Natural killer cell (primary cell): ENCODE results near the gene DRC7. TPM values are rescaled to one million over a fixed set of nuclear protein-coding genes. Genes with fewer than 3 reads are reported as not detected.
"Not testable (repeated sequence)": the region's sequence is repeated elsewhere in the genome, so short reads cannot be mapped to it uniquely, and the experiment has no call there.

Source experiments
- ATAC-seq, 3 donors: fragments of 150-1000 bp in 2 of 3; fragments of 200-7000 bp in 1 of 3; cut with Tn5 transposase; 1 replicate in 1 of 3; 2 replicates in 2 of 3; pipeline ENCODE4 v1.10.0; 2021; ENCODE audit warnings: mild to moderate bottlenecking in 2 of 3, moderate library complexity in 2 of 3
- DNase-seq, 2 donors: peaks; one replicate each; pipeline versions ENCODE4 v3.0.0 to v3.0.0-alpha.2; 2013 to 2021; ENCODE audit warnings: mixed read lengths in 1 of 2
- H3K27ac ChIP-seq: one replicate; pipeline ENCODE4 v1.5.1; 2013; ENCODE audit warnings: mild to moderate bottlenecking, low read length
- H3K27me3 ChIP-seq: one replicate; pipeline ENCODE4 v1.6.1; 2013; ENCODE audit warnings: low read length; ENCODE audit not compliant: control insufficient read depth, insufficient read depth
- H3K36me3 ChIP-seq: one replicate; pipeline ENCODE4 v1.6.1; 2013; ENCODE audit warnings: low read length; ENCODE audit not compliant: control insufficient read depth, insufficient read depth
- H3K4me1 ChIP-seq: one replicate; pipeline ENCODE4 v1.6.1; 2013; ENCODE audit warnings: low read length; ENCODE audit not compliant: control insufficient read depth, insufficient read depth
- H3K4me3 ChIP-seq: one replicate; pipeline ENCODE4 v1.5.1; 2013; ENCODE audit warnings: low read length
- H3K9me3 ChIP-seq: one replicate; pipeline ENCODE4 v1.6.1; 2013; ENCODE audit warnings: low read length; ENCODE audit not compliant: control insufficient read depth, insufficient read depth
- H3K27ac Mint-ChIP-seq, 2 donors: one replicate each; pipeline ENCODE4 v1.8.0; 2022; ENCODE audit warnings: mild to moderate bottlenecking in 2 of 2, mixed read lengths in 2 of 2, moderate library complexity in 1 of 2
- H3K27me3 Mint-ChIP-seq, 2 donors: one replicate each; pipeline ENCODE4 v1.8.0; 2022; ENCODE audit warnings: low read depth in 2 of 2, mixed read lengths in 2 of 2
- H3K36me3 Mint-ChIP-seq: one replicate; pipeline ENCODE4 v1.8.0; 2022; ENCODE audit warnings: mixed read lengths
- H3K4me1 Mint-ChIP-seq, 2 donors: one replicate each; pipeline ENCODE4 v1.8.0; 2022; ENCODE audit warnings: mixed read lengths in 2 of 2
- H3K4me3 Mint-ChIP-seq: one replicate; pipeline ENCODE4 v1.8.0; 2022; ENCODE audit warnings: mild to moderate bottlenecking, moderate library complexity, mixed read lengths
- H3K9me3 Mint-ChIP-seq, 2 donors: one replicate each; pipeline ENCODE4 v1.8.0; 2022; ENCODE audit warnings: mixed read lengths in 2 of 2
- WGBS: methylation state at CpG from one replicate; pipeline ENCODE4 v1.1.7; 2013; ENCODE audit warnings: missing lambda C conversion rate; ENCODE audit not compliant: insufficient coverage; 5-methylcytosine and 5-hydroxymethylcytosine counted together
- intact Hi-C: fragments of 100-400 bp; cut with micrococcal nuclease; formaldehyde crosslinking; loops from one replicate; pipeline ENCODE4 v1.14.2; 2022
- total RNA-seq, 4 donors: library from RNA; stranded (reverse); fragments of 120-200 nt in 1 of 4; gene quantifications; one replicate each; pipeline versions ENCODE4 v1.2.3 to v1.2.4, GENCODE V29; 2013 to 2022
- TF ChIP-seq, protein P1 (sequence below): fragments of 200-600 bp; IDR thresholded peaks from one replicate; pipeline ENCODE4 v1.8.0; 2022; ENCODE audit warnings: antibody characterized with exemption

DRC7 gene
- total RNA-seq, 3 donors from 2014 or later (not counting 1 experiment from before 2014, with no cell fraction given), result 0.33 TPM; not detected in 2

DNA sequence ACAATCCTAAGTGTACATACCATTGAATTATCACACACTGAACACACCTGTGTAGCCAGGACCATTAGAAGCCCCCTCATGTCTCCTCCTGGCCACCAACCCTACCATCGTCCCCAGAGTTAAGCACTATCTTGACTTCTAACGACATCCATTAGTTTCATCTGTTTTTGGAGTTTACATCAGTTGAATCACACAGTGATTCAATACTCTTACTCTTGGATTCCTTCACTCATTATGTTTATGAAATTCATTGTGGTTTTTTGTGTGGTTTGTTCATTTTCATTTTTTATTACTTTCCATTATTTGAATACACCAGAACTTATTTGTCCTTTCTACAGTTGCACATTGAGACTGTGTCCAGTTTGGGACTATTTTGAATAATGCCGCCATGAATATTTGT is 13.6 kb downstream of the DRC7 start:
- Histone ChIP-seq H3K27me3 (no peaks in the 10 kb centered on the region), H3K4me1 (no peaks in the 10 kb centered on the region), H3K4me3 (no peak overlapping the region), H3K9me3 (no peaks in the 10 kb centered on the region), H3K36me3 (no peaks in the 10 kb centered on the region), H3K27ac (no peak overlapping the region)
- Mint-ChIP-seq H3K27ac (no peak overlapping the region), H3K9me3 (no peaks in the 10 kb centered on the region), H3K27me3 (no peaks in the 10 kb centered on the region), H3K36me3 (no peaks in the 10 kb centered on the region), H3K4me1 (no peaks in the 10 kb centered on the region), H3K4me3 (no peak overlapping the region)
- DNase-seq (no peak), ATAC-seq (no peak)
- TF ChIP-seq, protein P1, sequence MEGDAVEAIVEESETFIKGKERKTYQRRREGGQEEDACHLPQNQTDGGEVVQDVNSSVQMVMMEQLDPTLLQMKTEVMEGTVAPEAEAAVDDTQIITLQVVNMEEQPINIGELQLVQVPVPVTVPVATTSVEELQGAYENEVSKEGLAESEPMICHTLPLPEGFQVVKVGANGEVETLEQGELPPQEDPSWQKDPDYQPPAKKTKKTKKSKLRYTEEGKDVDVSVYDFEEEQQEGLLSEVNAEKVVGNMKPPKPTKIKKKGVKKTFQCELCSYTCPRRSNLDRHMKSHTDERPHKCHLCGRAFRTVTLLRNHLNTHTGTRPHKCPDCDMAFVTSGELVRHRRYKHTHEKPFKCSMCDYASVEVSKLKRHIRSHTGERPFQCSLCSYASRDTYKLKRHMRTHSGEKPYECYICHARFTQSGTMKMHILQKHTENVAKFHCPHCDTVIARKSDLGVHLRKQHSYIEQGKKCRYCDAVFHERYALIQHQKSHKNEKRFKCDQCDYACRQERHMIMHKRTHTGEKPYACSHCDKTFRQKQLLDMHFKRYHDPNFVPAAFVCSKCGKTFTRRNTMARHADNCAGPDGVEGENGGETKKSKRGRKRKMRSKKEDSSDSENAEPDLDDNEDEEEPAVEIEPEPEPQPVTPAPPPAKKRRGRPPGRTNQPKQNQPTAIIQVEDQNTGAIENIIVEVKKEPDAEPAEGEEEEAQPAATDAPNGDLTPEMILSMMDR, result no peak
- 91% methylated on average over 3 of the region's 3 CpGs for WGBS
- intact Hi-C loops, result no loop called here

DNA sequence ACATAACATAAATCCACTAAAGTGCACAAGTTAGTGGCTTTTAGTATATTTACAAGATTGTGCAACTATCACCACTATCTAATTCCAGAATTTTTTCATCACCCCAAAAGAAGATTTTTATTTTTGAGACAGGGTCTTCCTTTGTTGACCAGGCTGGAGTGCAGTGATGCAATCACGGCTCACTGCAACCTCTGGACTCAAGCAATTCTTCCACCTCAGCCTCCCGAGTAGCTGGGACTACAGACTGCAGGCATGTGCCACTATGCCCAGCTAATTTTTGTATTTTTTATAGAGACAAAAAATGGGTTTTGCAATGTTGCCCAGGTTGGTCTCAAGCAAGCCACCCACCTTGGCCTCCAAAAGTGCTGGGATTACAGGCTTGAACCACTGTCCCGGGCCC is 15.1 kb downstream of the DRC7 start:
- TF ChIP-seq, protein P1, result no peak
- H3K4me3 Mint-ChIP-seq, result no peak overlapping the region

DNA sequence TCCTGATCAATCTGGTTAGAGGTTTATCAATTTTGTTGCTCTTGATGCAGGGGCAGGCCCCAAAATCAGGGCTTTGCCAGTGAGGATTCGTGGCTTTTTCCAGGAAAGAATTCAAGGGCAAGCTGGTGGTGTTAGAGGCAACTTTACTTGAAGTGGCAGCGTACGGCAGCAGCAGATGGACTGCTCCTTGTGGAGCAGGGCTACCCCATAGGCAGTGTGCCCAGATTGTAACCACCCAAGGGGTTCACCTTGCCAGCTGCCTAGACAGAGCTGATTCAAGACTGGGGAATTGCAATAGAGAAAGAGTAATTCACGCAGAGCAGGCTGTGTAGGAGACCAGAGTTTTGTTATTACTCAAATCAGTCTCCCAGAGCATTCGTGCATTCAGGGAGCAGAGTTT is 16.7 kb downstream of the DRC7 start:
- H3K27ac ChIP-seq, result no peak overlapping the region
- no peaks in the 10 kb centered on the region for H3K27me3 ChIP-seq
- no peak for ATAC-seq
- no peaks in the 10 kb centered on the region for H3K9me3 Mint-ChIP-seq
- TF ChIP-seq, protein P1, result no peak
- H3K27me3 Mint-ChIP-seq, result no peaks in the 10 kb centered on the region
- H3K4me3 ChIP-seq, result no peak overlapping the region
- DNase-seq, result no peak
- no peaks in the 10 kb centered on the region for H3K9me3 ChIP-seq
- H3K4me1 ChIP-seq, result no peaks in the 10 kb centered on the region
- H3K4me1 Mint-ChIP-seq, result no peaks in the 10 kb centered on the region
- H3K27ac Mint-ChIP-seq, result no peak overlapping the region
- H3K4me3 Mint-ChIP-seq, result no peak overlapping the region
- no peaks in the 10 kb centered on the region for H3K36me3 ChIP-seq
- WGBS, result 86% methylated on average over 5 of the region's 5 CpGs
- intact Hi-C loops, result no loop called here
- no peaks in the 10 kb centered on the region for H3K36me3 Mint-ChIP-seq

More for the DNA sequence above, 15.1 kb downstream of the DRC7 start:
- Mint-ChIP-seq H3K4me1 (no peaks in the 10 kb centered on the region), H3K27me3 (no peaks in the 10 kb centered on the region), H3K27ac (no peak overlapping the region), H3K9me3 (no peaks in the 10 kb centered on the region), H3K36me3 (no peaks in the 10 kb centered on the region)
- no peak overlapping the region for H3K4me3 ChIP-seq
- no peaks in the 10 kb centered on the region for H3K9me3 ChIP-seq
- H3K36me3 ChIP-seq, result no peaks in the 10 kb centered on the region
- no peaks in the 10 kb centered on the region for H3K4me1 ChIP-seq
- 100% methylated on average over 3 of the region's 3 CpGs for WGBS
- no peak for ATAC-seq
- intact Hi-C loops, result no loop called here
- H3K27me3 ChIP-seq, result no peaks in the 10 kb centered on the region
- no peak for DNase-seq
- no peak overlapping the region for H3K27ac ChIP-seq

DNA sequence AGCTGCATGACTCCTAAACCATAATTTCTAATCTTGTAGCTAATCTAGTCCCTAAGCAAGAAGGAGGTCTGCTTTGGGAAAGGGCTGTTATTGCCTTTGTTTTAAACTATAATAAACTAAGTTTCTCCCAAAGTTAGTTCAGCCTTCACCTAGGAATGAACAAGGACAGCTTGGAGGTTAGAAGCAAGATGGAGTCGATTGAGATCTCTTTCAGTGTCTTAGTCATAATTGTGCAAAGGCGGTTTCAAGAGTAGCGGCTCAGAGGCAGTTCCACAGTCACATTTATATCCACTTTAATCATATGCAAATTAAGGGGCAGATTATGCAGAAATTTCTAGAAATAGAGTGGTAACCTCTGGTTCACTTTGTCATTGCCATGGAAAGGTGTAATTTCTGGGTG is 17.4 kb downstream of the DRC7 start:
- no peak overlapping the region for H3K4me3 Mint-ChIP-seq
- Histone ChIP-seq H3K4me3 (no peak overlapping the region), H3K4me1 (no peaks in the 10 kb centered on the region), H3K9me3 (no peaks in the 10 kb centered on the region), H3K36me3 (no peaks in the 10 kb centered on the region), H3K27me3 (no peaks in the 10 kb centered on the region), H3K27ac (no peak overlapping the region)
- H3K4me1 Mint-ChIP-seq, result no peaks in the 10 kb centered on the region
- DNase-seq, result no peak
- no peaks in the 10 kb centered on the region for H3K9me3 Mint-ChIP-seq
- H3K27ac Mint-ChIP-seq, result no peak overlapping the region
- intact Hi-C loops, result no loop called here
- TF ChIP-seq, protein P1, result no peak
- WGBS, result 91% methylated on average over 1 of the region's 3 CpGs
- no peaks in the 10 kb centered on the region for H3K27me3 Mint-ChIP-seq
- H3K36me3 Mint-ChIP-seq, result no peaks in the 10 kb centered on the region
- ATAC-seq, result no peak

DNA sequence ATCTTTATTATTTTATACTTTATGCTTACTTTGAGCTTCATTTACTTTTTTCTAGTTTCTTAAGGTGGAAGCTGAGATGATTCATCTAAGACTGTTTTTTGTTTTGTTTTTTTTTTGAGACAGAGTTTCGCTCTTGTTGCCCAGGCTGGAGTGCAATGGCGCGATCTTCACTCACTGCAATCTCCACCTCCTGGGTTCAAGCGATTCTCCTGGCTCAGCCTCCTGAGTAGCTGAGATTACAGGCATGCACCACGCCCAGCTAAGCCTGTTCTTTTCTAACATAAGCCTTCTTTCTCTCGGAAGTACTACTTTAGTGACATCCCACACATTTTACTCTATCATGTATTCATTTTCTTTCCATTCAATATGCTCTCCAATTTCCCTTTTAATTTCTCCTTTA is 18.0 kb downstream of the DRC7 start:
- DNase-seq, H3K27me3 Mint-ChIP-seq, intact Hi-C loops, H3K27ac Mint-ChIP-seq, H3K27ac ChIP-seq, H3K4me3 Mint-ChIP-seq, H3K9me3 ChIP-seq, H3K36me3 ChIP-seq, H3K9me3 Mint-ChIP-seq, H3K4me3 ChIP-seq, H3K36me3 Mint-ChIP-seq, H3K4me1 Mint-ChIP-seq, ATAC-seq, H3K4me1 ChIP-seq, H3K27me3 ChIP-seq: not testable (repeated sequence)
- WGBS, result 84% methylated on average over 6 of the region's 6 CpGs
